A549 treated with AZD9567 at 1 μM for 4 hours (cell line): ENCODE measurements around the gene GRPEL2. TPM values are rescaled to one million over a fixed set of nuclear protein-coding genes. Genes with fewer than 3 reads are reported as not detected.

Experiments used
- total RNA-seq: library from RNA; stranded (reverse); fragments of 200-300 nt; extraction: Qiagen RNA extraction; gene quantifications from 5 replicates; pipeline ENCODE4 v1.2.3, GENCODE V29; 2022; ENCODE audit not compliant: insufficient read depth

Gene GRPEL2, protein sequence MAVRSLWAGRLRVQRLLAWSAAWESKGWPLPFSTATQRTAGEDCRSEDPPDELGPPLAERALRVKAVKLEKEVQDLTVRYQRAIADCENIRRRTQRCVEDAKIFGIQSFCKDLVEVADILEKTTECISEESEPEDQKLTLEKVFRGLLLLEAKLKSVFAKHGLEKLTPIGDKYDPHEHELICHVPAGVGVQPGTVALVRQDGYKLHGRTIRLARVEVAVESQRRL
- total RNA-seq: 6.3 to 9.7 TPM (median 7.5 TPM) in 5 replicates

DNA sequence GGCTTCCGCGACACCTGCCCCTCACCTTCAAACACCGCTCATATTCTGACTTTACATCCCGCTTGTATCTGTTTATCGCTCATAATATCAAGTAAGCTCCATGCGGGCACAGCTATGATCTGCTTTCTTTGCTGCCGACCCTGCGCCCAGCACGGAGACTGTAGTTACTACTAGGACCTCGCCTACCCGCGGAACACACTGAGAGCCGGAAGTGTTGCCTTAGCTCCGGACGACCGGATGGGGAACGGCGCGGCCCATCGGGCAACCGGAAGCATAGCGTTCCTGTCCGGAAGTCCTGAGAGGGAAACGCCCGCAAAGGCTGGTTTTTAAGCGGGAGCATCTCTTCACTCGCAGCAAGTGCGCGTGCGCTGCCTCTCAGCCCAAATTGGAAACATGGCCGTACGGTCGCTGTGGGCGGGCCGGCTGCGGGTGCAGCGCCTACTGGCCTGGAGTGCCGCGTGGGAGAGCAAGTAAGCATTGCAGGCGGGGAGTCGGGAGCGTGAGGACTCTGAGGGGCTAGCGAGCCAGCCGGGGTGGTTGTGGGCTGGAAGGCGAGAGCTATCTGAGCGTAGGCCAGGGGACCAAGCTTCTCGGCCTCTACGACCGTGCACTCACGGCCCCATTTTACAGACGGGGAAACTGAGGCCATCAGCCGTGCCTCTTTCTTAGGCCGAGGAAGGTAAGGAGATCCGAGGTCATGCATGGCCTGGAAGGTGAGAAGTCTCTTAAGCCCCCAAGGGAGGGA, at the start of gene GRPEL2:
TSS of gene GRPEL2 (plus strand) at position 353 of the 745 bp plus-strand sequence. CDS start at position 394, 41 bp downstream.

DNA sequence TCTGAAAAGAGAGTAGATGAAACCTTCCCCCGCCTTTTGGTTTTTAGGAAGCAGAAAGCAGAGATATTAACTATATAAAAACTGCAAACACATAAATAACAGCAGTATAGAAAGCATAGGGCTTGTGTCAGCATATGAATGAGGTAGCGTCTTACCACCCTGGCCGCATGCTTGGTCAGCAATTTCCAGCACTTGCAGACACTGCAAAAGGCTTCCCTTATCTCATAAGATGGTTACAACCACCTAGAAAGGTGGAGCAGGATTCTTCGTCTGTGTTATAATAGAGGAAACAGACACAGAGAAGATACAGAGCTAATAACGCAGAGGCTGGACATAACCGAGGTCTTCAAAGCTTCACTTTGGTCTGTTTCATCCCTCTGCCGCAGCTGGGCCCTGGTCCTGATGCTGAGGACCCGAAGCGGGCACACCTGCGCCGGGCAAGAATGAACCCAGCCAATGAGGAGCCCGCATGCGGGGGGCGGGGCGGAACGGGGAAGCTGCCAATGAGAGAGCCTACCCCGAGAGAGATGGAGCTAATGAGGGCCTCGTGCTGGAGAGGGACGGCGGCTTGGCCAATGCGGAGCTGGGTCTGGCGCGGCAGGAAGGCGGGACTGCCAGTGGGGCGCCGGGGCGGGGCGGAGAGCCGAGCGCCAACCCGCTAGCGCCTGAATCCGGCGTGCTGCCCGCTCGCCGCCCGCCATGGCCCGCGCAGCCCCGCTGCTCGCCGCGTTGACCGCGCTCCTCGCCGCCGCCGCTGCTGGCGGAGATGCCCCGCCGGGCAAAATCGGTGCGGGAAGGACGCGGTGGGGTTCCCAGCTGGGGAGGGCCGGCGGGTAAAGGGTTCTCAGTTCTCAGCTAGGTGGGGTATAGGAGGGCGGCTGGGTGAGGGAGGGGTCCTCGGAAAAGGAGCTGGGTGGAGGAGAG, 12.3 kb downstream of the GRPEL2 start, which contains the start of gene PCYOX1L:
TSS of gene PCYOX1L (plus strand) at position 677 of the 924 bp plus-strand sequence. CDS start at position 700, 23 bp downstream.

DNA sequence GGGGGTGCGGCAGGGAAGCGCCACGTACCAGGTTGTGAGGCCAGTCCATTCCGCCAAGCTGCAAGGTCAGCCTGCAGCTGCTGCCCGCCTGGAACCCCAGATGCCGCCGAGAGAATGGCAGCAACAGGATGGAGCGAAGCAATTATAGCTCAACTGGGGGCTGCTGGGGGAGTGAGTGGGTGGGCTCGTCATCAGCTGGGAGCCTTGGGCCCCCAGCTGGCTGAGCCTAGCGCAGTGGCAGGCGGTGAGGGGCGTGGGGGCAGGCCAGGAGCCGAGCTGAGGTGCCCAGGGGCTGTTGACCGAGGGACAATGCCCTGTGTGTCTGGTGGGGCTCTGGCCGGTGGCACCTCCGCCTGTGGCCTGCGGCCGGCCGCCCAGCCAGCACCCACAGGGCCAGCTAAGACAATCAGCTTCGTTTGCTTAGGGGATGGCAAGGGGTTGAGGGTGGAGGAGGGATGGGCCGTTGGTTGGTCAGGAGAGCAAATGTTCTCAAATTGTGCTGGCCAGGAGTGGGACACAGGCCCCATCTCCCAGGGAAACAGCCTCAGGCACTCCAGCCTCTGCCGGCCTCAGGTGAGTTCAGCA, 34.0 kb downstream of the GRPEL2 start, which contains the start of gene IL17B:
TSS of gene IL17B (minus strand) at position 116 of the 585 bp plus-strand sequence. CDS start at position 49, 67 bp downstream.

Other genes starting within 250 kb of the GRPEL2 start
- gene ABLIM3, start 204.0 kb upstream of the GRPEL2 start, total RNA-seq: 17.4 to 22.7 TPM (median 20.5 TPM) in 5 replicates
- gene AFAP1L1, start 73.6 kb upstream of the GRPEL2 start, total RNA-seq: 8.9 to 13.8 TPM (median 11.3 TPM) in 5 replicates
- gene PCYOX1L, start 12.5 kb downstream of the GRPEL2 start, total RNA-seq: 0.79 to 4.1 TPM (median 3.7 TPM) in 5 replicates
- 0.13 to 0.38 TPM in 2 of 5 replicates, not detected in the others for gene IL17B, start 33.8 kb downstream of the GRPEL2 start, total RNA-seq
- 123 to 185 TPM (median 131 TPM) in 5 replicates for gene CSNK1A1, start 205.9 kb downstream of the GRPEL2 start, total RNA-seq
- gene ARHGEF37, start 236.0 kb downstream of the GRPEL2 start, total RNA-seq: 1.3 to 1.9 TPM (median 1.5 TPM) in 5 replicates